Measurements from ENCODE around the gene TEX48. TPM values are rescaled to one million over a fixed set of nuclear protein-coding genes. Genes with fewer than 3 reads are reported as not detected.

TEX48 gene
- total RNA-seq, 1 experiment from 2014 or later = not detected

GRCh38 chr9:114662081-114662989 lies 19.7 kb downstream of the TEX48 start:
- no peak overlapping the region for H3K4me3 Mint-ChIP-seq (ENCODE audit: unreplicated experiment)
- peaks cover 5% of the 10 kb centered on the region for H3K36me3 Mint-ChIP-seq (ENCODE audit: insufficient read depth, unreplicated experiment)
- no peaks in the 10 kb centered on the region; the same call in 1 of the 2 replicates for H3K27me3 ChIP-seq (replicated peaks; ENCODE audit: control insufficient read depth, insufficient read depth, low read length)
- intact Hi-C loops (cut with micrococcal nuclease; ENCODE audit: unreplicated experiment) = loop anchor here (1.0 to 5.0 kb wide), 4 partner anchors 75 to 860 kb away; no protein-coding TSS in a partner anchor
- H3K9me3 ChIP-seq = no peaks in the 10 kb centered on the region
- ChIA-PET POLR2A (no interaction called here), CTCF (no interaction called here)
- BruUV-seq (replicated peaks) = no TSS peak
- peaks cover 11% of the 10 kb centered on the region for H3K27me3 Mint-ChIP-seq (ENCODE audit: insufficient read depth, unreplicated experiment)
- DNase-seq = peak; percentile 60 to 71
- no peaks in the 10 kb centered on the region for H3K9me3 Mint-ChIP-seq (ENCODE audit: unreplicated experiment)
- TF ChIP-seq CTCF (IDR thresholded peaks at IDR 0.05; ENCODE audit: insufficient read depth in 1 of 2, low read depth in 1 of 2, low read length in 1 of 2, severe bottlenecking in 1 of 2, unreplicated experiment in 1 of 2) = peak; percentile 83
- no peaks in the 10 kb centered on the region for H3K36me3 ChIP-seq (ENCODE audit: control insufficient read depth, insufficient read depth, low read length)
- H3K4me1 Mint-ChIP-seq (ENCODE audit: low read depth, unreplicated experiment) = no peaks in the 10 kb centered on the region
- H3K4me1 ChIP-seq = no peaks in the 10 kb centered on the region
- H3K27ac Mint-ChIP-seq (ENCODE audit: unreplicated experiment) = no peak overlapping the region
- no peak overlapping the region for H3K4me3 ChIP-seq (ENCODE audit: low read depth, low read length)

GRCh38 chr9:114657705-114658104 lies 24.3 kb downstream of the TEX48 start, which contains the start of gene TEX53:
TSS of gene TEX53 (minus strand) at chr9:114657805. CDS start at chr9:114657774, 31 bp downstream.
- H3K36me3 ChIP-seq (ENCODE audit: control insufficient read depth, insufficient read depth, low read length) = no peaks in the 10 kb centered on the region
- H3K27me3 ChIP-seq (replicated peaks; ENCODE audit: control insufficient read depth, insufficient read depth, low read length) = no peaks in the 10 kb centered on the region; the same call in 1 of the 2 replicates
- Mint-ChIP-seq H3K4me3 (ENCODE audit: unreplicated experiment) (no peak within 1 kb of the TSS), H3K9me3 (ENCODE audit: unreplicated experiment) (no peaks in the 10 kb centered on the region), H3K4me1 (ENCODE audit: low read depth, unreplicated experiment) (no peaks in the 10 kb centered on the region), H3K27ac (ENCODE audit: unreplicated experiment) (no peak within 1 kb of the TSS), H3K36me3 (ENCODE audit: insufficient read depth, unreplicated experiment) (peaks cover 5% of the 10 kb centered on the region), H3K27me3 (ENCODE audit: insufficient read depth, unreplicated experiment) (peaks cover 11% of the 10 kb centered on the region)
- CTCF ChIA-PET = no interaction called here
- TF ChIP-seq CTCF (IDR thresholded peaks at IDR 0.05; ENCODE audit: insufficient read depth in 1 of 2, low read depth in 1 of 2, low read length in 1 of 2, severe bottlenecking in 1 of 2, unreplicated experiment in 1 of 2) = no peak
- POLR2A ChIA-PET = no interaction called here
- H3K4me3 ChIP-seq (ENCODE audit: low read depth, low read length) = no peak within 1 kb of the TSS
- intact Hi-C loops (cut with micrococcal nuclease; ENCODE audit: unreplicated experiment) = no loop called here
- no peaks in the 10 kb centered on the region for H3K4me1 ChIP-seq
- DNase-seq = no peak
- BruUV-seq (replicated peaks) = no TSS peak
- H3K9me3 ChIP-seq = no peaks in the 10 kb centered on the region

- Mint-ChIP-seq H3K27me3 (ENCODE audit: insufficient read depth, unreplicated experiment) (peaks cover 8% of the 10 kb centered on the region), H3K4me3 (ENCODE audit: unreplicated experiment) (no peak overlapping the region), H3K27ac (ENCODE audit: unreplicated experiment) (no peak overlapping the region), H3K36me3 (ENCODE audit: insufficient read depth, unreplicated experiment) (no peaks in the 10 kb centered on the region), H3K9me3 (ENCODE audit: unreplicated experiment) (no peaks in the 10 kb centered on the region), H3K4me1 (ENCODE audit: low read depth, unreplicated experiment) (no peaks in the 10 kb centered on the region)
- BruUV-seq (replicated peaks) = no TSS peak
- no peak overlapping the region for H3K4me3 ChIP-seq (ENCODE audit: low read depth, low read length)
- intact Hi-C loops (cut with micrococcal nuclease; ENCODE audit: unreplicated experiment) = no loop called here
- no peaks in the 10 kb centered on the region for H3K9me3 ChIP-seq
- ChIA-PET POLR2A (no interaction called here), CTCF (no interaction called here)
- H3K36me3 ChIP-seq (ENCODE audit: control insufficient read depth, insufficient read depth, low read length) = no peaks in the 10 kb centered on the region
- no peak for DNase-seq
- H3K27me3 ChIP-seq (replicated peaks; ENCODE audit: control insufficient read depth, insufficient read depth, low read length) = no peaks in the 10 kb centered on the region
- no peaks in the 10 kb centered on the region for H3K4me1 ChIP-seq
- TF ChIP-seq CTCF (IDR thresholded peaks at IDR 0.05; ENCODE audit: insufficient read depth in 1 of 2, low read depth in 1 of 2, low read length in 1 of 2, severe bottlenecking in 1 of 2, unreplicated experiment in 1 of 2) = no peak
These were observed 25.7 kb downstream of the TEX48 start for GRCh38 chr9:114656301-114656700.

Data from Caco-2 (cell line).